GM18526 (cell line): Measurements from ENCODE around the gene RERG.

Experiments
- POLR2A ChIP-seq: IDR thresholded peaks from 3 replicates; pipeline ENCODE4 v1.6.1; 2011; ENCODE audit not compliant: insufficient read length; ENCODE audit errors: extremely low read depth

RERG gene

GRCh38 chr12:15205341-15206010, 15.7 kb downstream of the RERG start:
- no peak for TF ChIP-seq POLR2A

- TF ChIP-seq POLR2A: no peak
These were observed 19.8 kb downstream of the RERG start for GRCh38 chr12:15201456-15201855.

- no peak for TF ChIP-seq POLR2A
These were observed 20.2 kb downstream of the RERG start for GRCh38 chr12:15201056-15201455.

- no peak for TF ChIP-seq POLR2A
These were observed 20.6 kb downstream of the RERG start for GRCh38 chr12:15200641-15201040.

GRCh38 chr12:15199930-15200329, 21.3 kb downstream of the RERG start:
- no peak for TF ChIP-seq POLR2A

GRCh38 chr12:15196678-15197505, 24.3 kb downstream of the RERG start:
- TF ChIP-seq POLR2A: no peak

- no peak for TF ChIP-seq POLR2A
These were observed 25.0 kb downstream of the RERG start for GRCh38 chr12:15196221-15196620.

GRCh38 chr12:15194456-15195368, 26.5 kb downstream of the RERG start:
- no peak for TF ChIP-seq POLR2A

- TF ChIP-seq POLR2A: no peak
These were observed 27.3 kb downstream of the RERG start for GRCh38 chr12:15193946-15194345.

GRCh38 chr12:15192720-15193119, 28.5 kb downstream of the RERG start:
- no peak for TF ChIP-seq POLR2A

GRCh38 chr12:15188127-15188526, 33.1 kb downstream of the RERG start:
- TF ChIP-seq POLR2A: no peak

- TF ChIP-seq POLR2A: no peak
These were observed 34.6 kb downstream of the RERG start for GRCh38 chr12:15186597-15186996.

- no peak for TF ChIP-seq POLR2A
These were observed 36.7 kb downstream of the RERG start for GRCh38 chr12:15184484-15184883.

- TF ChIP-seq POLR2A: no peak
These were observed 37.4 kb downstream of the RERG start for GRCh38 chr12:15183821-15184220.

GRCh38 chr12:15181017-15181683, 40.1 kb downstream of the RERG start:
- TF ChIP-seq POLR2A: no peak

- no peak for TF ChIP-seq POLR2A
These were observed 40.9 kb downstream of the RERG start for GRCh38 chr12:15180325-15180724.

GRCh38 chr12:15179672-15180071, 41.5 kb downstream of the RERG start:
- no peak for TF ChIP-seq POLR2A
